HG02642 (cell line): ENCODE measurements around the gene COL1A2.
A peak's percentile ranks its signal among the peaks of the same experiment; 100 is the strongest.

Source experiments
- ATAC-seq: cut with Tn5 transposase; IDR thresholded peaks from one replicate; pipeline ENCODE4 v1.9.1; 2021; ENCODE audit warnings: mild to moderate bottlenecking; ENCODE audit not compliant: unreplicated experiment, poor library complexity

COL1A2 gene

GRCh38 chr7:94432281-94432670 lies 37.6 kb downstream of the COL1A2 start:
- ATAC-seq, result no peak

GRCh38 chr7:94432817-94433216 lies 38.1 kb downstream of the COL1A2 start:
- ATAC-seq, result no peak

GRCh38 chr7:94433224-94433623 lies 38.5 kb downstream of the COL1A2 start:
- no peak for ATAC-seq

GRCh38 chr7:94434042-94434441 lies 39.3 kb downstream of the COL1A2 start:
- no peak for ATAC-seq

- ATAC-seq, result peak; percentile 96
Observed at GRCh38 chr7:94436018-94436604, 41.4 kb downstream of the COL1A2 start.

GRCh38 chr7:94436700-94437099 lies 42.0 kb downstream of the COL1A2 start:
- no peak for ATAC-seq

- no peak for ATAC-seq
Observed at GRCh38 chr7:94439893-94440381, 45.2 kb downstream of the COL1A2 start.

- no peak for ATAC-seq
Observed at GRCh38 chr7:94440451-94441039, 45.9 kb downstream of the COL1A2 start.

- no peak for ATAC-seq
Observed at GRCh38 chr7:94441138-94441537, 46.4 kb downstream of the COL1A2 start.

GRCh38 chr7:94442639-94443038 lies 47.9 kb downstream of the COL1A2 start:
- ATAC-seq, result no peak

GRCh38 chr7:94444813-94445212 lies 50.1 kb downstream of the COL1A2 start:
- no peak for ATAC-seq

GRCh38 chr7:94445696-94446194 lies 51.0 kb downstream of the COL1A2 start:
- no peak for ATAC-seq

- ATAC-seq, result no peak
Observed at GRCh38 chr7:94446308-94446707, 51.6 kb downstream of the COL1A2 start.

GRCh38 chr7:94449151-94449725 lies 54.5 kb downstream of the COL1A2 start:
- no peak for ATAC-seq

GRCh38 chr7:94450044-94450697 lies 55.5 kb downstream of the COL1A2 start:
- no peak for ATAC-seq

- ATAC-seq, result no peak
Observed at GRCh38 chr7:94451187-94451586, 56.5 kb downstream of the COL1A2 start.

GRCh38 chr7:94452239-94452638 lies 57.5 kb downstream of the COL1A2 start:
- ATAC-seq, result no peak

GRCh38 chr7:94453898-94454297 lies 59.2 kb downstream of the COL1A2 start:
- no peak for ATAC-seq

- ATAC-seq, result no peak
Observed at GRCh38 chr7:94458041-94458440, 63.3 kb downstream of the COL1A2 start.

GRCh38 chr7:94466516-94466915 lies 71.8 kb downstream of the COL1A2 start:
- no peak for ATAC-seq

- ATAC-seq, result no peak
Observed at GRCh38 chr7:94471604-94472003, 76.9 kb downstream of the COL1A2 start.
